NT2/D1 (cell line): ENCODE results near the gene CLMN.

Experiments
- DNase-seq: peaks from one replicate; pipeline ENCODE4 v3.0.0-alpha.2; 2011; ENCODE audit warnings: low read depth, low spot score
- H3K27me3 ChIP-seq: 2 replicates; pipeline ENCODE4 v1.6.0; 2011; ENCODE audit warnings: mild to moderate bottlenecking; ENCODE audit not compliant: insufficient read length, insufficient read depth
- H3K36me3 ChIP-seq: 2 replicates; pipeline ENCODE4 v1.6.1; 2011; ENCODE audit warnings: mild to moderate bottlenecking, low read length, mixed read lengths; ENCODE audit not compliant: insufficient read depth, insufficient read length
- H3K4me1 ChIP-seq: 2 replicates; pipeline ENCODE4 v1.5.1; 2011; ENCODE audit not compliant: insufficient read depth, insufficient read length
- H3K4me3 ChIP-seq: 2 replicates; pipeline ENCODE4 v1.5.1; 2011; ENCODE audit warnings: low read depth; ENCODE audit not compliant: insufficient read length
- H3K9ac ChIP-seq: 2 replicates; pipeline ENCODE4 v1.6.0; 2011; ENCODE audit warnings: low read depth; ENCODE audit not compliant: insufficient read length
- H3K9me3 ChIP-seq: 2 replicates; pipeline ENCODE4 v1.5.1; 2011; ENCODE audit warnings: mild to moderate bottlenecking, low read length; ENCODE audit not compliant: insufficient read depth
- SUZ12 ChIP-seq: IDR thresholded peaks from 2 replicates; pipeline ENCODE4 v1.6.1; 2011; ENCODE audit not compliant: insufficient read length, insufficient read depth; ENCODE audit errors: extremely low read depth
- YY1 ChIP-seq: IDR thresholded peaks from 2 replicates; pipeline ENCODE4 v1.6.1; 2011; ENCODE audit not compliant: insufficient read length, insufficient read depth
- ZNF274 ChIP-seq: IDR thresholded peaks from 2 replicates; pipeline ENCODE4 v1.6.1; 2011; ENCODE audit warnings: mild to moderate bottlenecking, low read depth, low read length

The CLMN gene

DNA sequence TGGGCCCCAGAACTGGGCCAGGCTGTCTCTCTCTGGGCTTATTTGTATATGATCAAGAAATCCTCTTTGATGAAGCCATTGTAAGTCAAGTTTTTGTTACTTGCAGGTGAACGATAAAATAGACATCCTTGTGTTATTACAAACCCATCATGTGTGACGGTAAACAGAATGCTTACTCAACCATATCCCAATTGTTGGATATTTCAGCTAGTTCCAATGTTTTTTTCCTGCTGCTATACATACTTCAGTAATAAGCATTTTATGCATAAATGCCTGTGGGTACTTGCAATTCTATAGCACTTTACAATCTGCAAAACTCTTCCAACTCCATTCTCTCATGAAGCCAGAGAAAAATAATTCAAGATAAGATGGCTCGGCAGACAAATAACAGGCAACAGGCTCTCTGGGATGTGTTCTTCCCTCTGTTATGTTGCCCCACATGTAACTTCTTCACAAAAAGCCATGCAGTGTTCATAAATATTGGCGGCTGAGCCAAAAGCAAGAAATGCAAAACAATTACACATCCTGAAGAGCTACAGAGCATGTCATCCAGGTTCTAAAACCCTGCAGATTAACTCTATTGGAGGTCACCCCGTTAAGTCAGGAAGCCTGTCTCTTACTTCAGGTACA is 69.5 kb downstream of the CLMN start:
- H3K36me3 ChIP-seq, result no peaks in the 10 kb centered on the region
- DNase-seq, result no peak
- TF ChIP-seq SUZ12 (no peak), YY1 (no peak), ZNF274 (no peak)
- H3K9ac ChIP-seq, result no peak overlapping the region
- no peak overlapping the region for H3K4me3 ChIP-seq
- no peaks in the 10 kb centered on the region for H3K9me3 ChIP-seq
- H3K27me3 ChIP-seq, result no peaks in the 10 kb centered on the region
- peaks cover 10% of the 10 kb centered on the region for H3K4me1 ChIP-seq

DNA sequence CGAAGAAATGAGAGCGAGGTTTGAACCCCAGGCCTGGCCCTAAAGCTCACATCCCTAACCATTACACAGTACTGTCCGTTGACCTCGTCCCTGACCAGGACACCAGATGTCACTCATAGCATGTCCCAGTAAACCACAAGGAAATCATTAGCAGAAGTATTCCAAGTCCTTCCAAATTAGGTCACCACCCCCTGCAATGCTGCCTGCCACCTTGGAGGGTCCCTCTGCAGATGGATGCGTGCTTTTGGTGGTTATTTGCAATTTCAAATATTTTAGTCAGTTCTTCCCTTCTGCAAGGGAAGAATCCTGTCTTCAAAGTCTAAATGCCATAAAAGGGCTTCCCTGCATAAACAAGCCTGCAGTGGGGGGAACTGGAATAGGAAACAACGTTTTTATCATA is 71.3 kb downstream of the CLMN start:
- TF ChIP-seq YY1, result no peak
- TF ChIP-seq ZNF274, result no peak
- no peak for TF ChIP-seq SUZ12
- H3K4me3 ChIP-seq, result no peak overlapping the region
- H3K9ac ChIP-seq, result no peak overlapping the region
- H3K27me3 ChIP-seq, result no peaks in the 10 kb centered on the region
- DNase-seq, result no peak
- peaks cover 10% of the 10 kb centered on the region for H3K4me1 ChIP-seq
- no peaks in the 10 kb centered on the region for H3K36me3 ChIP-seq
- no peaks in the 10 kb centered on the region for H3K9me3 ChIP-seq

DNA sequence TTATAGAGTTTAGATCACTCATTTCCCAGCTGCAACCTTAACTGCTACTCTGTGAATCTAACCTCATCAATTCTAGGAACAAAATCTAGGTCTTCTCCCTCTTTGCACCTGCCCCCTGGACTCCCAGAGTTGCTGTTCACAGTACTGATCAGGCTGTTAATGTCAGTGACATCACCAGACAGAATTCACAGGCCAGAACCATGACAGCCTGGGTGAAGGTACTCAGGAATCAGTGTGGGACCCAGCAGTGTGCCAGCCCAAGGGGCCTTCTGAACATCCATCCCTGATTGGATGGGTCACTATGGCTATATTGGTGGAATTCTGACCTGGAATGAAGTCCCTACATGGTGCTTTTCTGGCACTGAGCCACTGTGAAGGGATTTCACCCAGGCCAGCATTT is 72.8 kb downstream of the CLMN start:
- DNase-seq, result no peak
- H3K9ac ChIP-seq, result no peak overlapping the region
- TF ChIP-seq ZNF274, result no peak
- no peaks in the 10 kb centered on the region for H3K36me3 ChIP-seq
- H3K9me3 ChIP-seq, result no peaks in the 10 kb centered on the region
- H3K4me1 ChIP-seq, result peaks cover 5% of the 10 kb centered on the region
- no peaks in the 10 kb centered on the region for H3K27me3 ChIP-seq
- H3K4me3 ChIP-seq, result no peak overlapping the region

DNA sequence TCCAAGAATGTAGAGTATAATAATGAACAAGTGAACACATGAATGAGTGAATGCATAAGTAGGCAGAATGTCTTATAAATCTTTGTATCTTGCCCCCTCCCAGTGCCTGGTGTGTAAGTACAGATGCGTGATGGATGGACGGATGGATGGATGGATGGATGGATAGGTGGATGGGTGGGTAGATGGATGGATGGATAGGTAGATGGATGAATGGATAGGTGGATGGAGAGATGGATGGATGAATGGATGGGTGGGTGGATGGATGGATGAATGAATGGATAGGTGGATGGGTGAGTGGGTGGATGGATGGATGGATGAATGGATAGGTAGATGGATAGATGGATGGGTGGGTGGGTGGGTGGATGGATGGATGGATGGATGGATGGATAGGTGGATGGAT is 74.4 kb downstream of the CLMN start:
- TF ChIP-seq YY1 (no peak), ZNF274 (no peak), SUZ12 (no peak)
- no peak overlapping the region for H3K9ac ChIP-seq

DNA sequence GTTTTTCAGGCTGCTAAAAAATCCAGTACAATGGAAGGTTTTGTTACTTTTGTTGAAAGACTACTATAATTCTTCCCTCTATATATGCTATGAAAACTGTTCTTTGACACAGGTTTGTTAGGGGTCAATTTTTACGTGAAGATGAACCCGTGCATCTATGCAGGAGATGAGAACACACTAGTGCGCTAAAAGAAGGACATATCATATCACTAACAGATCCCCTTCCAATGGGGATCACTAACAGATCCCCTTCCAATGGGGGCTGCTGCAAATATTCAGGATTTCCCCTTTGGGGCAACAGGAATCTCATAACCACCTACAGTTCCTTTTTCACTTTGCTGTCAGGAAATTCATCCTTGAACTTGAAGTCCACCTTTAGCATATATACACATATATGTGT is 75.1 kb downstream of the CLMN start:
- H3K4me1 ChIP-seq, result no peaks in the 10 kb centered on the region
- no peaks in the 10 kb centered on the region for H3K36me3 ChIP-seq
- H3K27me3 ChIP-seq, result no peaks in the 10 kb centered on the region
- H3K9ac ChIP-seq, result no peak overlapping the region
- TF ChIP-seq ZNF274 (no peak), YY1 (no peak), SUZ12 (no peak)
- DNase-seq, result no peak
- no peaks in the 10 kb centered on the region for H3K9me3 ChIP-seq
- no peak overlapping the region for H3K4me3 ChIP-seq

More for the DNA sequence above, 74.4 kb downstream of the CLMN start:
- H3K36me3 ChIP-seq, result no peaks in the 10 kb centered on the region
- H3K9me3 ChIP-seq, result no peaks in the 10 kb centered on the region
- no peaks in the 10 kb centered on the region for H3K4me1 ChIP-seq
- no peak overlapping the region for H3K4me3 ChIP-seq
- DNase-seq, result no peak
- H3K27me3 ChIP-seq, result no peaks in the 10 kb centered on the region

DNA sequence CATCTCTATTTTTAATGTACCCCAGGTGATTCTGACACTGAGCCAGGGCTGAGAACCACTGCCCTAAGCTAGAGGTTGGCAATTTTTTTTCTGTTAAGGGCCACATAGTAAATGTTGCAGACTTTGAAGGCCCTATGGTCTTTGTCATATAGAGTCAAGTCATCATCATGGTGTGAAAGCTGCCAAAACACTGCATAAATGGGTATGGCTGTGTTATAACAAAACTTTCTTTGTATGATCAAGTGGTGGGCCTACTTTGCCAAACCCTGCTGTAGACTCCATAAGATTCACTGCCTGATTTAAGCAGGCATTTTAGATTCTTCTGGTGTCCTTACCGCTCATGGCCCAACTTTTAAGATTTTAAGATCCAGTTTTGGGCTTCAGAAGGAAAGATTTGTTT is 76.8 kb downstream of the CLMN start:
- H3K9me3 ChIP-seq, result no peaks in the 10 kb centered on the region
- no peak overlapping the region for H3K9ac ChIP-seq
- TF ChIP-seq ZNF274, result no peak
- no peak for TF ChIP-seq YY1
- TF ChIP-seq SUZ12, result no peak
- H3K4me1 ChIP-seq, result no peaks in the 10 kb centered on the region
- H3K4me3 ChIP-seq, result no peak overlapping the region
- H3K36me3 ChIP-seq, result no peaks in the 10 kb centered on the region
- H3K27me3 ChIP-seq, result no peaks in the 10 kb centered on the region
- DNase-seq, result no peak

DNA sequence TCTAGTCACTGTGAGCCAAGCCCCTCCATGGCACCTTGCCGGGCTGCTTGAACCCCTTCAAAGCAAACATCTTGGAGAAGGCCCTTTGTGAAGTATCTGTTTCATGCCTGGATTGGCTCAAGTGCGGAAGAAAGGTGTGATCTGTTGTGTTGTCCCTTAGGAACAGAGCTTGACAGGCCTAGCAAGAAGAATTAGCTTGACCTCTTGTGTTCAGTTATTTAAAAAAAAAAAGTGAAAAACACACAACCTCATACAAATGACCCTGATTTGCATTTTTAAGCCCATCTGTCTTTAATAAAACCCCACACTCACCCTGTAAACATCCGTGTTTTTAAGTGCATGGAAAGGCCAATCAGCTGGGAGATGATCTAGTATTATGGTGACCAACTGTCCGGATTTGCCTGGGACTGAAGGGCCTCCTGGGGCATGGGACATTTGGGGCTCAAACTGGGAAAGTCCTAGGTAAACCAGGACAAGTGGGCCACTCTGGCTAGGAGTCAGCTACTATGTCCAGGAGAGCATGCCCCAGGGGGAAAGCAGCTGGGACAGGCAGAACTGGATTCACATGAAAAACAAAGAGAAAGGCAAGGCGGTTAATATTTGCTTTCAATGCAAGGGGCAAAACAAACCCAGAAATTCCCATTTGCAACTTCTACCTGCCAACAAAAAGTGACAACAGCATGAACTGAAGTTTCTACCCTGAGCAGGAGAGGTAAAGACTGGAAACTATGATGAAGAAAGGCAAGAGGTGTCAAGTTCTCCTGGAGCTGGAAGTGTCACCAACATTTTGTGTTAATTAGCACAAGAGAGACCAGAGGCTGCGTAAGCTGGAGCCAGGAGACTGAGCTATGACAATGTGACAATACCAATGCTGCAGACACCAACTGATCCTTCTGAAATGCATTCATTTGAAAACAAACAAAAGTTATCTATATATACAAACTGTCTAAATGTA is 78.6 kb downstream of the CLMN start:
- H3K27me3 ChIP-seq, result no peaks in the 10 kb centered on the region
- no peak overlapping the region for H3K4me3 ChIP-seq
- H3K9me3 ChIP-seq, result no peaks in the 10 kb centered on the region
- no peak overlapping the region for H3K9ac ChIP-seq
- no peak for TF ChIP-seq SUZ12
- no peak for TF ChIP-seq YY1
- TF ChIP-seq ZNF274, result no peak
- H3K4me1 ChIP-seq, result no peaks in the 10 kb centered on the region
- H3K36me3 ChIP-seq, result no peaks in the 10 kb centered on the region
- DNase-seq, result no peak
